Body of pancreas (tissue), 4 donors: ENCODE results near the gene SCFD2. TPM values are rescaled to one million over a fixed set of nuclear protein-coding genes. Genes with fewer than 3 reads are reported as not detected.
"Not testable (repeated sequence)": the region's sequence is repeated elsewhere in the genome, so short reads cannot be mapped to it uniquely, and the experiment has no call there.

Source experiments
- ATAC-seq: fragments of 150-250 bp; one replicate; pipeline ENCODE4 v1.9.1; 2016
- DNase-seq, 4 donors: peaks; one replicate each; pipeline ENCODE4 v3.0.0-alpha.2; 2019
- H3K27ac ChIP-seq, 4 donors: fragments of 200-600 bp; sonication (generic); 1 replicate in 3 of 4; 2 replicates in 1 of 4; pipeline versions ENCODE4 v1.5.1 to v1.6.1; 2016 to 2019; ENCODE audit warnings: mild to moderate bottlenecking in 1 of 4, mixed read lengths in 1 of 4, moderate library complexity in 1 of 4
- H3K27me3 ChIP-seq, 2 donors: fragments of 200-600 bp; sonication (generic); one replicate each; pipeline ENCODE4 v1.6.0; 2016; ENCODE audit warnings: mild to moderate bottlenecking in 1 of 2
- H3K36me3 ChIP-seq, 2 donors: fragments of 200-600 bp; sonication (generic); replicated peaks in 1 of 2; 2 replicates each; pipeline ENCODE4 v1.5.1; 2016; ENCODE audit warnings: low read depth in 2 of 2; ENCODE audit not compliant: insufficient read depth in 1 of 2
- H3K4me1 ChIP-seq: fragments of 200-600 bp; sonication (generic); one replicate; pipeline ENCODE4 v1.6.0; 2016
- H3K4me3 ChIP-seq, 2 donors: fragments of 200-600 bp; sonication (generic); 1 replicate in 1 of 2; 2 replicates in 1 of 2; pipeline ENCODE4 v1.5.1; 2016 to 2019
- H3K9me3 ChIP-seq, 3 donors: fragments of 200-600 bp; sonication (generic); 1 replicate in 2 of 3; 2 replicates in 1 of 3; pipeline ENCODE4 v1.5.1; 2016
- CTCF ChIP-seq, 7 experiments: fragments of 450-650 bp in 4 of 7; fragments of 200-600 bp in 3 of 7; sonication (generic) in 3 of 7; IDR thresholded peaks; one replicate each; pipeline ENCODE4 v1.5.1; 2016 to 2019; ENCODE audit warnings: antibody characterized with exemption in 7 of 7
- POLR2A ChIP-seq, 3 donors: fragments of 450-650 bp; IDR thresholded peaks; one replicate each; pipeline ENCODE4 v1.6.1; 2016; ENCODE audit warnings: antibody characterized with exemption in 3 of 3, mild to moderate bottlenecking in 2 of 3
- WGBS, 2 donors: methylation state at CpG; one replicate each; pipeline ENCODE4 v1.1.5; 2017; 5-methylcytosine and 5-hydroxymethylcytosine counted together
- intact Hi-C: fragments of 100-400 bp; cut with DNase I; formaldehyde crosslinking; loops from one replicate; pipeline ENCODE4 v1.15.1; 2023
- total RNA-seq, 2 donors: library from RNA; depleted of rRNA; stranded (reverse); fragments of >200 nt; gene quantifications; one replicate each; pipeline ENCODE4 v1.1.0, GENCODE V29; 2016

The SCFD2 gene
- total RNA-seq, 2 donors from 2014 or later = 17.9 to 53.7 TPM

DNA sequence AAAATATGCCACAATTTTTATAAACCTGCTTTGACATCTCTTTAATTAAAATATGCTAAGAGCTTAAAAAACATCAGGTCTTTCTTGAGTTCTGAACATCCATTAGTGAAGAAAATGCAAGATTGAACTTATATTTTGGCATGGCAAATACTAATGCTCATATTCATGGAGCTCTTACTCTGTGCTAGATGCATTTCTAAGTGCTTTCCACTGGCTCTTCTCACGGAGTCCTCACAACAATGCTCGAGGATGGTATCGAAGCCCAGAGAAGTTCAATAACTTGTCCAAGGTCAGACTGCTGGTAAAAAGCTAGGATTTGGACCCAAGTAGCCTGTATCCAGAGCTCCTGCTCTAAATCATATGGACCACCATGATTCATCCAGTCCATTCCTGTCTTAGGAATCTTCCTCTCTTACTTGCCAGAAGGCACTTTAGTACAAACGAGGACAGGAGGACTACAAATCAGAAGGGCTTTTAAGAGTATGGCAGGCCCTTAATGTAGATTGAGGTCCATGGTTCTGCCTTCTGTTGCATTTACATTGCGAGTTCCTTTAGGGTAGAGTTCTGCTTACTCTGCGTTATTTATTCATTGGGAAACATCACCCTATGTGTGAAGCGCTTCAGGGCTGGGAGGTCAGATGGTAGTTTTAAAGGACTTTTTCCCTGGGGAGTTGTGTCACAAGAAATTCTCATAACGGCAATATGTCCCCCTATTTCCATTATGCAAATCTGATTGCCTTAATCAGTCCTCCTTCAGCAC lies 304.6 kb downstream of the SCFD2 start:
- DNase-seq (no peak), ATAC-seq (no peak)
- peaks cover 13% of the 10 kb centered on the region for H3K4me1 ChIP-seq
- TF ChIP-seq POLR2A (IDR thresholded peaks at IDR 0.05) (no peak), CTCF (IDR thresholded peaks at IDR 0.05) (no peak)
- no peak overlapping the region for H3K4me3 ChIP-seq
- WGBS, 2 donors = 95 to 96% methylated on average over 8 of the region's 8 CpGs
- no peaks in the 10 kb centered on the region for H3K36me3 ChIP-seq
- H3K27ac ChIP-seq = no peak overlapping the region
- H3K27me3 ChIP-seq = no peaks in the 10 kb centered on the region
- intact Hi-C loops = no loop called here
- H3K9me3 ChIP-seq = no peaks in the 10 kb centered on the region

- no peak for TF ChIP-seq CTCF (IDR thresholded peaks at IDR 0.05)
- Histone ChIP-seq H3K36me3 (no peaks in the 10 kb centered on the region), H3K9me3 (no peaks in the 10 kb centered on the region), H3K27me3 (no peaks in the 10 kb centered on the region), H3K27ac (no peak overlapping the region), H3K4me3 (no peak overlapping the region), H3K4me1 (peaks cover 10% of the 10 kb centered on the region)
- intact Hi-C loops = no loop called here
- 67 to 83% methylated on average over 3 of the region's 3 CpGs for WGBS, 2 donors
- DNase-seq (no peak), ATAC-seq (no peak)
Observed at GRCh38 chr4:53060278-53060677, 305.6 kb downstream of the SCFD2 start.

DNA sequence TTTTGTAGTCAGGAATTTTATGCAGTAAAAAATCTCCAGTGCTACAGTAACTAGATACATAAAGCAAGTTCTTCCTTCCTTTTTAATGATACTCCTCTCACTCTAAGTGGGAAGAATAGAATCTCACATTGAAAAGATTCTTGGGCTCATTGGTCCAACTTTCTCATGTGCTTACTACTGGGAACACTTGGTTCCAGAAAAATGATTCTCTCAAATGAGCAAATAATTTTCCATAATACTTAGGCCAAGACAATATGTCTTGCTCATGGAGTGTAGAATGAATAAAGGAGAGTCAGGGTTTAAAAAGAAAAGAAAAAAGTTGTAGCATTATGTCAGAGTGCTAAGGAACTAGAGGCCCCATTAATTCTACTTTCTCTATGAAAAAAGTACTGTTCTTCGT lies 306.0 kb downstream of the SCFD2 start:
- no peak for TF ChIP-seq POLR2A (IDR thresholded peaks at IDR 0.05)
- no peak for TF ChIP-seq CTCF (IDR thresholded peaks at IDR 0.05)
- Histone ChIP-seq H3K4me1 (peaks cover 8% of the 10 kb centered on the region), H3K36me3 (no peaks in the 10 kb centered on the region), H3K27me3 (no peaks in the 10 kb centered on the region), H3K4me3 (no peak overlapping the region), H3K27ac (no peak overlapping the region), H3K9me3 (no peaks in the 10 kb centered on the region)
- intact Hi-C loops = no loop called here
- 94 to 95% methylated on average over 1 of the region's 1 CpG for WGBS, 2 donors
- ATAC-seq = no peak
- DNase-seq = no peak

- Histone ChIP-seq H3K27ac (no peak overlapping the region), H3K4me3 (no peak overlapping the region), H3K4me1 (peaks cover 11% of the 10 kb centered on the region), H3K36me3 (no peaks in the 10 kb centered on the region), H3K9me3 (no peaks in the 10 kb centered on the region), H3K27me3 (no peaks in the 10 kb centered on the region)
- WGBS, 2 donors = 83 to 86% methylated on average over 4 of the region's 4 CpGs
- no peak for DNase-seq
- ATAC-seq = no peak
- TF ChIP-seq CTCF (IDR thresholded peaks at IDR 0.05) (no peak), POLR2A (IDR thresholded peaks at IDR 0.05) (no peak)
- intact Hi-C loops = no loop called here
Observed at GRCh38 chr4:53059256-53059655, 306.6 kb downstream of the SCFD2 start.

- Histone ChIP-seq H3K27ac (no peak overlapping the region), H3K4me1 (peaks cover 11% of the 10 kb centered on the region), H3K4me3 (no peak overlapping the region), H3K36me3 (no peaks in the 10 kb centered on the region), H3K9me3 (no peaks in the 10 kb centered on the region), H3K27me3 (no peaks in the 10 kb centered on the region)
- no peak for TF ChIP-seq POLR2A (IDR thresholded peaks at IDR 0.05)
- TF ChIP-seq CTCF (IDR thresholded peaks at IDR 0.05) = no peak
- ATAC-seq = no peak
- DNase-seq = no peak
- intact Hi-C loops = no loop called here
- WGBS, 2 donors = 82% methylated on average over 3 of the region's 3 CpGs
Observed at GRCh38 chr4:53057679-53058078, 308.2 kb downstream of the SCFD2 start.

- peaks cover 11% of the 10 kb centered on the region for H3K4me1 ChIP-seq
- H3K27ac ChIP-seq, intact Hi-C loops, ATAC-seq, H3K4me3 ChIP-seq, H3K9me3 ChIP-seq, H3K36me3 ChIP-seq, DNase-seq, H3K27me3 ChIP-seq: not testable (repeated sequence)
- WGBS, 2 donors = 86 to 96% methylated on average over 2 of the region's 2 CpGs
Observed at GRCh38 chr4:53057108-53057507, 308.8 kb downstream of the SCFD2 start.
